AG08396 (cell line): ENCODE measurements around the gene RAB38.

ENCODE experiments used
- DNase-seq: peaks from one replicate; pipeline ENCODE4 v3.0.0; 2012; ENCODE audit warnings: low spot score, mixed read lengths

RAB38 gene

DNA sequence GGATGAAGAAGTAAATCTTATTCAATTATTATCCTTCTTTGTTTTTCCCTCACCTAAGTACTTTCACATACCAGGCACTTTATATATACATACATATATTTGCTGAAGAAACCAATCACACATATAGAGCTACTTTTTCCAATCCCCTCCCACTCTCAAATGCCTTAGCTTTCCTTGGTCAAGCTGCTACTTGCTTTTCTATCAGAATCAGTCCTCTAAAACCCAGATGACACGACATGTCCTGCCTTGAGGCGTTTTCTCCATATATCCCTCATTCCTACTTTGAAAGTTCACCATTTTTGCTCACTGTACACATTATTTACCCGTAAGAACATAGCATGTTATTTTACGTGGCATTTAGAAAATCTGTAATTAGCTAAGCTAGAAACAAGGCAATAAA, 5.4 kb downstream of the RAB38 start:
- DNase-seq, result no peak

DNA sequence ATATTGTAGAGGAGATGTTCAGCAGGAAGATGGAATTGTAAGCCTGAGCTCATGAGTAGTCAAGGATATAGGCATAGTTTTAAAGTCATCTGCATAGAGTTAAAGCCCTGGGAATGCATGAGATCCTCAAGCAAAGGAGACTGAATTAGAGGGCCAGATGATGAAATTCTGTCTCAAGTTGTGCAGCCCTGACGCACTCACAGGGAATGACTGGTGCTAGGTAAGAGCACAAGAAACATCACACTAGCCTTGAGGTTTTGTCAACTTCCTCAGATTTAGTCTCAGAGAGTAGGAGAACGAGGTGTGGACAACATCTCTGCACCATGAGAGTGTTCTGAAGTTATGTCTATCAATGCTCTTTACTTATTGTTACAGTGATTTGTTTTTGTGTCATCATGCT, 5.8 kb downstream of the RAB38 start:
- no peak for DNase-seq

DNA sequence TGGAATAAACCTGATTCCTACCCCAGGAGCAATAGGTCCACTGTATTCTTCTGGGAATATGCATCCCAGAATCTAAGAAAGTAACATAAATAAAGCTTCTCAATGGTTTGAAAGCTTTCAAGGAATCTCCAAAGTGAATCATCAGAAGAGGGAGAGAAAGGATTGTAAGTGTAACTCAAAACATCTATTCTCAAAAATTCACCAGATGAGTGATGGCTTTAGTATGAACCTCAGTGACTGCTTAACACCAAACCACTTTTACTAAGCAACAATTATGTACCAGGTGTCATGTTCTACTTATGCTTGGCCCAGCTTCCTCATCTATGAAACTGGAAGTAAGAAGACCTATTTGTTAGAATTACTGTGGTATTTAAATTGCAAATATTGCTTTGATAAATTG, 7.4 kb downstream of the RAB38 start:
- DNase-seq, result no peak

DNA sequence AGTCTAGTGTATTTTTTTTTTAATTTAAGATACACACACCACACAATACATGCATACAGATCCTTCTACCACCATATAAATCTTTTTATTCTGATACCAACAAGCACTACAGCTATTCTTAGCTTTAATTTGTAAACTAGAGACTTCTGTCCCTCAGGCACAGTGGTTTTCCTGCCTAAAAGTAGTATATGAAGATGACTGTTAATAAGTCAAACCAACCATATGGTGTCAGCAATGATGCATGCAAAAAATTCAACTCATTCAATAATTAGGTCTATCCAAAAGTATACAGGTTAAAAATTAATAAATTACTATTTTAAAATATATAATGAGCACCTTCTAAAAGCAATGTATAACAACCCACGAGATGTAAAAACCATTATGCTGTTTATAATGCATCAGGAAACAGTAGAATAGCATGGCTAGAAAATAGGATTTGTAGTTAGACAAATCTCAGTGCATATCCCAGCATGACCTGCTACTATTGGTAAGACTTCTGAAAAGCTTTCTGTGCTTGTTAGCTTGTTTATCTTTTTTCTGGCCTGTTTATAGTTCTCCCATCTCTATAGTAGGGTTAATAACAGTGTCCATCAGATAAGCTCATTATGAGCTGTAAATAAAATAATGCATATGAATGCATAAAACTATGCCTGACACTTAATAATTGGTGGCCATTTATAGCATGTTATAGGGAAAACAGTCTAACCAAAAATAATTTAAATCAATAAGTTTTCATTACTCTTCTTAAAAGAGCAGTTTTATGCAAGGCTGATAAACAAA, 10.2 kb downstream of the RAB38 start:
- no peak for DNase-seq

DNA sequence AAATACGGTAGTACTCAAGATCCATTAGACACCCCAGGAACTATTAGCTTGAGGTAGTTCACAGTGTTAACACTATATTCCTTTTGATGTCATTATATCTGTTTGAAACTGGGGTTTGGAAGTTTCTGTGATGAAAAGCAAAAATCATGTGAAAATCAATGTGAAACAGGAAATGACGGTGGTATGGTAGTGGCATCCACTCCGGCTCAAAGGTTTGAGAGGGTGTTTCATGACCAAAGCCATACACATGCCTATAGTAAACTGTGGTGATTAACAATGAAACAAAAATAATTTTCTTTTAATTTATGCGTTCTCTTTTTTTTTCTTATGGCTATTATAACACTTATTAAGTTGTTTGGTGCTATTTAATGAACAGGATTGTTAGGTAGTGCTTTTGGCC, 10.9 kb downstream of the RAB38 start:
- no peak for DNase-seq

DNA sequence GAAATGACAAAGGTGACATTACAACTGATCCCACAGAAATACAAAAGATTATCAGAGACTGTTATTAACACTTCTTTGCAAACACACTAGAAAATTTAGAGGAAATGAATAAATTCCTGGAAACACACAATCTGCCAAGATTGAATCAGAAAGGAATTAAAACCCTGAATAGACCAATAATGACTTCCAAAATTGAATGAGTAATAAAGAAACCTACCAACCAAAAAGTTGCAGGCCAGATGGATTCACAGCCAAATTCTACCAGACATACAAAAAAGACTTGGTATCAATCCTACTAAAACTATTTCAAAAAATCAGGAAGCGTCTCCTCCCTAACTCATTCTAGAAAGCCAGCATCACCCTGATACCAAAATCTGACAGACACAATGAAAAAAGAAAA, 17.2 kb downstream of the RAB38 start:
- DNase-seq, result no peak

DNA sequence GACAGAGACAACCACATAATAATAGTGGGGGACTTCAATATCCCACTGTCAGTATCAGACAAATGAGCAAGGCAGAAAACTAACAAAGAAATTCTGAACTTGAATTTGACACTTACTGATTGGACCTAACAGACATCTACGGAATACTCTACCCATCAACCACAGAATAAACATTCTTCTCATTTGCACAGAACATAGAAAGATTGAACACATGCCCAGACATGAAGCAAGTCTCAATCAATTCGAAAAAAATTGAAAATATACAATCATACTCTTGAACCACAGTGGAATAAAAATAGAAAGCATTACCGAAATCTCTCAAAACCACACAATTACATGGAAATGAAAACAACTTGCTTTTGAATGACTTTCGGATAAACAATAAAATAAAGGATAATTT, 17.9 kb downstream of the RAB38 start:
- no peak for DNase-seq

DNA sequence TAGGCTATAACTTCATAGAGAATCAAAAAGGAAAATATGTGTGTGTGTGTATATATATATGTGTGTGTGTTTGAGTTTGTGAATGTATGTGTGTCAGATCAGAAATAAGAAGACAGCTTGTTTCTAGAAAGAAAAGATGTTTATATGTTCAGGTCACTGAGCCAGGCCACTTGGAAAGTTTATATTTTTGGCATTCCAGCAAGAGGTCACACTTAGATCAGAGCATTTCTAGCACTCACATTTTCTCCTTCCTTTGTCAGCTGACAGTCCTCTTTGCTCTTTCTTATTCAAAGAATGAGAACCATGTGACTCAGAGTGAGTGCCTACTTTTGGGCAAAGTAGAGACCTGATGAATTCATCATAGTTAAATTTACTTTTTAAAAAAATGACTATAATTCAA, 22.9 kb downstream of the RAB38 start:
- peak; percentile 10 for DNase-seq

DNA sequence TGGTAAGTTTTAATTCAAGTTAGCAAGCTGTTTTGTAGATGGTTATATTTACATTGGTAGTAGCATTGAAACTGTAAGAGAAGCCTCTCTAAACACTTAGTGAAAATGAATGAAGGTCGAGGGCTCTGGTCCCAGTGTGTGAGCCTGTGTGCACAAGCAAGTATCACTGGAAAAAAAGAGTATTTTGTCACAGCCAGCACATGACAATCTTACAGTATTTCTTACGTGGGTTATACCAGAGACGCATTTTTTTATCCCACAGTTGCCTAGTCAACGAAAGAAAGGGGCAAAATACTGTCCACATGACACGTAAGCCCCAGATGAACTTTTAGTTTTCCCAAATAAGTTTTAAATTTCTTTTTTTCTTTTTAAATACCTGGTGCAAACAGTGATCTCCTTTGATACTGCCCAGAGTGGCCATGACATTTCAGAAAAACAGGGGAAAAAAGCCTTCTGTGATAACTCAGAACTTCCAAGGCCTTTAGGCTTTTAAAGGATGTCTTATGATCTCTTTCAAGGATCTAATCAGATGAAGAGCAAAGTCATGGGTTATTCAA, 23.5 kb downstream of the RAB38 start:
- no peak for DNase-seq

DNA sequence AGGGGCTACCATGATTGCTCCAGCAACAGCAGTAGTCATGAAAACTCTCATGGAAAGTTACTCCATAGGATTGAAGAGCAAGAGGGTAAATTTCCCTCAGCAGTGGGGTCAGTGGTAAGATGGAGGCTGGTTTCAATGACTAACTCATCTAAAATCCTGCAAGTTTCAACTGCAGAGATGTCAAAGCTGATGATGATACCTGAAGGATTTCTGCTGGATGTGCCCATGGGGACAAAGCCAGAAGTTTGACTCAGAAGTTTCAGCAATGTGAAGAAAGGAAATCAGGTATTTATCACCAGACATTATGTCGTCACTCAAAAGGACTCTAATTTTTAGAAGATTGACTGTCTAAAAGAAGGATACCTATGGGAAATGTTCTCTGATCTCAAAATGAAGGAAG, 29.1 kb downstream of the RAB38 start:
- DNase-seq, result no peak

DNA sequence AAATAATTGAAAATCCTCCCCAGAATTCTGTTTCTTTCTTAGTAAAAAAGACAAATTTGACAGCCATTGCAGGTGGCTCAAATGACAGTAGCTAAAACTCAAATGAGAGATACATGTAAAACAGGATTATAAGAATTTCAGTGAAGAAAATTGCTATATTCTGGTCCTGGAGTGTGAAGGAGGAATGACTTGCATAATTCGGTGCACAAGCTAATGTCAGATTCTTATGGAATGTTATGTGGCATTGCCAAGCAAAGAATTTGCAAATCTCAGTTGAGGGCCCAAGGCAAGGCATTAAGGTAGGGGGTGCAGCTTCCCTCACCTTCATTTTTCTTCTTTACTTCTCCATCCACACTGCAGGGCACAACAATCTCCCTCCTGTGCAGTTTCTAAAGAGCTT, 35.4 kb downstream of the RAB38 start:
- no peak for DNase-seq

DNA sequence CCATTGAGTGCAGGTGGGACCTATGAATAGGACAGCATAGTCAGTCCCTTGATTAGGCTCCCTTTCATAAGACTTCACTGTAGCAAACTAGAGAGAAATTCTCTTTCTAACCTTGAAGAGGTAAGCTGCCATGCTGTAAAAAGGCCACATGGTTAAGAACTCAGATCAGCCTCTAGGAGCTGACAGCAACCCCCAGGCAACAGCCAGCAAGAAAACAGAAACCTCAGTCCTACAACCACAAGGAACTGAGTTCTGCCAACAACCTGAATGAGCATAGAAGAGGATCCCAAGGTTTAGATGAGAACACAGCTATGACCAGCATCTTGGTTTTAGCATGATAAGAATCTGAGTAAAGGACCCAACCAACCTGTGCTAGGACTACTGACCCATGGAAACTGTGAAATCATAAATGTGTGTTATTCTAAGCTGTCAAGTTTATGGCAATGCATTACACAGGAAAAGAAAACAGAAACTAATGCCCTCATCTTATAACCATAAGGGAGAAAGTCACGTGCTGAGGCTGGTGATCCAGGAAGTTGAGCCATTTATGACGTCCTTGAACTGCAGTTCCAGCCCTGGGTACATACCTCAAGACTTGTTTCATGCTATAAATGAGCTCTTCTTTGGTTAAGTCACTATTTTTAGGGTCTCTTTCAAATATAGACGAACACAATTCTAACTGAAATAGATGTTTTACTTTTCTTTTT, 43.3 kb downstream of the RAB38 start:
- no peak for DNase-seq

DNA sequence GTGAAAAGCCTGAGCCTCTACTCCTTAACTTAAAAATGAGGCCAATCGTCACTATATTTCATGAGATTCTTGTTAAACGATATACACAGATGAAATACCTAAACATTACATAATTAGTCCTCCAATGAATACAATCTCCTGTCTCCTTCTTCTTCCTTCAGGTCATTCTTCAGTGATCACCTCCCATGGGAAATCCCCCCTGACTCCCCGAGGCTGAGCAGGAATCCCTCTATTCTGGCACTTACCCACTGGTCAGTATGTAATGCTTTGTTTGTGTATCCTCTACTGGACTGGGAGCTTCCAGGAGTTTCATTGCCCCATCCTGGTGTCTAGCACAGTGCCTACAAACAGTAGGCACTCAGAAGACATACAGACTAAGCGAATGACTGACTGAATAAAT, 52.3 kb downstream of the RAB38 start:
- DNase-seq, result no peak

DNA sequence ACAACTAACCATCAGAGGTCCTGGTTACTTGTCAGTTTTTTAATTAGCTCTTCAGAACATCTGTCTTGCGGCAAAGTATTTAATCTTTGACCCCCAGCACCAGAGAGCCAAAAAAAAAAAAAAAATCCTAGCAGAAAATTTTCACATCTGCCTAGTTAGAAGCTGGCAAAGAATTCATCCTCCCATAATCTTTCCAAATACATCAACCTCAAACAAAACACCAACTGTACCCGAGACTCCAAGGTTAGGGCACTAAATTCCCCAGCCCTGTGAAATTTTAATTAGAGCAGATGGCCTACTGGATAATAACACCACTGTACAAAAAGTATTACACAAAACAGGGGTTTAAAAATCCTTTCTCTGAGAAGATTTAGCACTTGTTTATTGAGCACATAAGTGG, 55.7 kb downstream of the RAB38 start:
- no peak for DNase-seq

DNA sequence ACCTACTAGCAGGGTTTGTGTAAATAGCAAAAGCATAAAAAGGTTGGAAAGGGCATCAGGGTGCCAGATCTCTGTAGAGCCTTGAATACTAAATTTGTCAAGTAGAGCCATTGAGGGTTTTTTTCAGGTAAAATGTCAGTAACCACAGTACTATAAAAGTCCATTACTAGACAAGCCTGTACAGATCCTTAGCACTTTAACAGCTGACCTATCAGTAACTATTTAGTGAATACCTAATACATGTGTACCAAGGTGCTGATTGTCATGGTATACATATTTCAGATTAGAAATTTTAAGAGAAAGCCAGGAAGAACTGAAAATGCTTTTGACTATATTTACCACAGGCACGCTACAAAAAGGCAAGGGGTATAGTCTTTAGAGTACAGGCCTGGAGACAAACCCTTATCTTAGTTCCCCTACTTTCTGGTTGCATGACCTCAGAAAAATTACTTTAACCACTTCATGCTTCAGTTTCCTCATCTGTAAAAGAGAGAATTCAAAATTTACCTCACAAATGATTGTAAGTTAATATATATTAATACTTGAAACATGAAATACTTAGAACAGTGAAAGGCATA, 57.9 kb downstream of the RAB38 start:
- no peak for DNase-seq

DNA sequence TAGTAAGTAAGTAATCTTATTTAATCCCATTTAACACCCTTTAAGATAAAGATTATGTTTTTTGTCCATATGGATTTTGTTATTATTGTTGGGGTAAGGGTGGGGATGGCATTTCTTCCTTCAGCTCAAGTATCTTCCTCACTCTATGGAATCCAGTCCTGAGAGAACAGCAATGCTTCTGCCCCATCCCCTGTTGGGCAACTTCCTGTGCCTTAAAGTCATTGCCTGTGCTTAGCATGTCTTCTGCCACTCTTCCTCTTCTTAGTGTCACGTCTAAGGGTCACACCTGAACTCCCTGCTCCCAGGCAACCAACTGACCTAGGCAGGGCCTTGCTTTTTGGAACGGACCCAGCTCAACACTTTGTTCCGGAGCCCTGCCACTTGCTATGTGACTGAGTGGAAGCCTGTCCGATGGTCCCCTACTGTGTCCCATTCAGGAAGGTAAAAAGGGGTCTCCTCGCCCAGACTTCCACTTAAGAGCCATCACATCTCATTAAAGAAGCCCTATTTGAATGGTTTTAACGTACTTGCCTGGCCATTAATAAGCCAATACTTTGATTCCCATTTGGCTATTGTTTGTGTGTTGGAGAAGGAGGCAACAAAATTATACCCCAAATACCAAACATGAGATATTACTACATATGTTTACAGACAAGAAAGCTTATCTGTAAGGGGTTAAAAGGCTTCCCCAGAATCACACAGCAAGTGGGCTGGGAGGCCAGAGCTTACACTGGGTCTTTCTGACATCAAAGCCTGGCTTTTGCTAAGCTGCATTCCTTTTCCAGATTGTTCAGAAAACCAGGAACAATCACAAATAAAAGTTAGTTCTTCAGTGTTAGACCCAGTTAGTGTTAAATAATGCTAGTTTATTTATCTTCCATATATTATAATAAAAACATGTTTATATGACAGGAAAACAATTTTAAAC, 59.2 kb downstream of the RAB38 start:
- no peak for DNase-seq

DNA sequence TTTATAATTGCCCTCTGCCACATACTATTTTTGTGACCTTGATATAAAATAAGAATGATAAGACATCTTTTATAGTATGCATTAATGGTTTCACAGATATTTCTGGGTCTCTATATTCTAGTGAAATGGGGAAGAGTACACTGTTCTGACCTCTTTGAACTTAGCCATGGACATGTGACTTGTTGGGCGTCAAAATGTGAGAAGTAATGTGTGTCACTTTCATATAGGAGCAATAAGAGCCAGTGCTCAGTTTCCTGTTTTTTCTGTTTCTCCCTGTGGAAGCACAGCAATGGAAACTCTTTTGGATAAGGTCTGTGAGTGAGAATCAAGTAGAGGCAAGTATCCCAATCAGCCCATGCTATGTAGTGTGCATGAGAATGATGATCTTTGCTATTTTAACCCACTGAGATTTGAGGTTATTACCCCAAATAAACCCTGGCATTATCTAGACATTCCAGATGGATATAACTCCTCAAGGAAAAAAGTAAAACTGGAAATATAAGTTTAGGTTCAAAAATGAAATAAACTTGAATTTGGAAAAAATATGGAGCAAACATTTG, 60.7 kb downstream of the RAB38 start:
- DNase-seq, result no peak

DNA sequence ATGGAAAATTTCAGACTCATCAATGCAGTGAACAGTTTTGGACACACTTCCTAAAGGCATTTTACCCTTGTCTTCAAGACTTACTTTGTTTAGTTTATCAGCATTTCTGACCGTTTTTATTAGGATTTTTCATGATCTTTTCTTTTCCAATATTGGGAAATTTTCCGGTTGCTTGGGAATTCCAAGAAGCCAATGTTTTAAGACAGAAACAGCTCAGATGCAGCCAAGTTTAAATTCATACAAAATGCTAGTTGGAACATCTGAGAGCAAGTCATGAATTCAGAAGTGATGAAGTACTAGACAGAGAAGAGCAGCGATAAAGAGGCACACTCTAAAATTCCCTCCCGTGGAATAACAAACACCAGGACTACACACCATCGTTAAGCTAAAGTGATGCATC, 68.6 kb downstream of the RAB38 start:
- no peak for DNase-seq

DNA sequence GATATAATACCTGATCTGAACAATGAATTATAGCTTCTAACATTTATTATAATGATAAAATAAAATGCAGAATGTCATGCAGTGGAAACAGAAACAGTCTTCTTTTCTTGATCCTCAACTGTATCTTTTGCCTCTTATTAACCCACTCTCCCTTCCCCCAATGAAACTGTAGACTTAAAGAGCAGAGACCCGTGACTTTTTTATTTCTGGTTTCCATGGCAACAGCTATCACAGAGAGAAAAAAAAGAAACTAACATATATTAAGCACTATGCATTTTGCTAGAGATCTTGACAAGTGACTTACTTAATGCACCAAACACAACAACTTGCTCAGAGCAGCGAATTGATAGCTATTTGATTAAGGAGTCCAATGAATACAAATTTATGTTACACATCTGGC, 69.3 kb downstream of the RAB38 start:
- no peak for DNase-seq

DNA sequence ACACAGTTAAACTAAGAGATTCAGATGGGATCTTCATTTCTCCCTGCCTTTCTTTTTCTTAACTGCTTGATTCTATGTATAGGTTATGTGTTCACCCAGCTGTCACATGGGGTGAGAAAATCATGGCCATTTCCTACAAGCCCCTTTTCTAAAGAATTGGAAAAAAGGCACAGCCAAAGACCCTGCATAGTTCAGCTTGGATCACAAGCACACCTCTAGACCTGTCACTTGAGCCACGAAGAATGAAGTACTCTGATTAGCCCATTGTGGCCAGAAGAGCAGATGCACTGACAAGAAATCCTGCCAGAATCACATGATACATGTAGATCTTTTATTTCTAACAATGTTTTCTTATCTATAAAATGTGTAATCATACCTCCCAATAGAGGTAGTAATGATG, 69.7 kb downstream of the RAB38 start:
- no peak for DNase-seq

DNA sequence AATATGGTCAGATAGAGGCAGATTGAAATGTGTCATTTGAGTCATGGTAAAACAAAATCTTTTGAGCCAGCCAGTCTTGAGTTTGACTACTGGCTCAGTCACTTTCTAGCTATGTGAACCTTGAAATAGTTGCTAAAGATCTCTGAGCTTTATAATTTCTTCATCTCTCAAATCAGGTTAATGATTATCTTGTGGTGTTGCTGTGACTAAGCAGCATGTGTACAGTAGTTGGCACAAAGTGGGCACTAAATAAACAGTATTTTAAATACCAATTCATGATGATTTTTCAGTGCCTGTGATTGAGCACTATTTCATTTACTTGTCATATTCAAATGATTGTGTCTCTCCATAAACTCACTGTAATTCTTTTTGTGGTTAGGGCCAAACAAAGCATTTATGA, 70.8 kb downstream of the RAB38 start:
- DNase-seq, result no peak
